Measurements from ENCODE around the gene P2RX4. TPM values are rescaled to one million over a fixed set of nuclear protein-coding genes. Genes with fewer than 3 reads are reported as not detected.

The P2RX4 gene
- polyA plus RNA-seq, 3 donors = 61.8 to 87.7 (median 74.7) TPM

- DNase-seq = no peak
- H3K79me2 ChIP-seq (ENCODE audit: insufficient read depth, low read length) = peaks cover 4% of the 10 kb centered on the region
- peaks cover 43 to 85% of the 10 kb centered on the region in 2 donors for H3K36me3 ChIP-seq (replicated peaks in 1 of 2; ENCODE audit: control insufficient read depth in 1 of 2, insufficient read depth in 2 of 2, low read length in 2 of 2)
- WGBS (ENCODE audit: insufficient coverage) = 88% methylated on average over 1 of the region's 3 CpGs
- H3K9ac ChIP-seq (ENCODE audit: insufficient read depth, low read length, poor library complexity, severe bottlenecking) = no peak overlapping the region
- no peak for TF ChIP-seq CTCF (IDR thresholded peaks at IDR 0.05)
- Mint-ChIP-seq H3K27me3 (ENCODE audit: low read depth in 3 of 3) (peaks cover 0 to 1% (median 0%) of the 10 kb centered on the region in 3 donors), H3K4me1 (peaks cover 21% of the 10 kb centered on the region), H3K36me3 (peaks cover 53 to 77% of the 10 kb centered on the region in 2 donors), H3K9me3 (peaks cover 0 to 10% (median 2%) of the 10 kb centered on the region in 7 donors), H3K4me3 (no peak overlapping the region), H3K27ac (no peak overlapping the region)
- no peak overlapping the region for H3K4me3 ChIP-seq (replicated peaks in 1 of 3; ENCODE audit: low read depth in 2 of 3, low read length in 3 of 3)
- no peak overlapping the region for H3K4me2 ChIP-seq (replicated peaks; ENCODE audit: extremely low read depth, low read length, poor library complexity, severe bottlenecking)
- no peak overlapping the region for H3K27ac ChIP-seq (ENCODE audit: low read depth in 1 of 2, low read length in 2 of 2)
- H3K9me3 ChIP-seq (replicated peaks in 1 of 2; ENCODE audit: control insufficient read depth in 1 of 2, insufficient read depth in 1 of 2, low read length in 2 of 2) = peaks cover 0 to 7% of the 10 kb centered on the region in 2 donors
- intact Hi-C loops (cut with micrococcal nuclease) = no loop called here
- no peaks in the 10 kb centered on the region for H3K27me3 ChIP-seq (ENCODE audit: control insufficient read depth in 2 of 2, insufficient read depth in 2 of 2, low read length in 2 of 2)
- peaks cover 23 to 24% of the 10 kb centered on the region in 2 donors for H3K4me1 ChIP-seq (ENCODE audit: control insufficient read depth in 1 of 2, insufficient read depth in 2 of 2, low read length in 2 of 2)
- no peaks in the 10 kb centered on the region for H4K20me1 ChIP-seq (ENCODE audit: insufficient read depth, low read length)
- no peak overlapping the region for H2AFZ ChIP-seq (ENCODE audit: insufficient read depth, low read depth, low read length, poor library complexity, severe bottlenecking)
Observed at GRCh38 chr12:121182222-121182893, 27.6 kb upstream of the P2RX4 start.

GRCh38 chr12:121184425-121184824 lies 25.5 kb upstream of the P2RX4 start:
- peaks cover 35 to 69% of the 10 kb centered on the region in 2 donors for H3K36me3 ChIP-seq (replicated peaks in 1 of 2; ENCODE audit: control insufficient read depth in 1 of 2, insufficient read depth in 2 of 2, low read length in 2 of 2)
- intact Hi-C loops (cut with micrococcal nuclease) = no loop called here
- H3K27me3 ChIP-seq (ENCODE audit: control insufficient read depth in 2 of 2, insufficient read depth in 2 of 2, low read length in 2 of 2) = no peaks in the 10 kb centered on the region
- no peak for TF ChIP-seq CTCF (IDR thresholded peaks at IDR 0.05)
- no peak overlapping the region for H3K4me3 ChIP-seq (replicated peaks in 1 of 3; ENCODE audit: low read depth in 2 of 3, low read length in 3 of 3)
- H3K27me3 Mint-ChIP-seq (ENCODE audit: low read depth in 3 of 3) = peaks cover 0 to 1% (median 0%) of the 10 kb centered on the region in 3 donors
- 94% methylated on average over 15 of the region's 15 CpGs for WGBS (ENCODE audit: insufficient coverage)
- peaks cover 22 to 25% of the 10 kb centered on the region in 2 donors for H3K4me1 ChIP-seq (ENCODE audit: control insufficient read depth in 1 of 2, insufficient read depth in 2 of 2, low read length in 2 of 2)
- peaks cover 47 to 69% of the 10 kb centered on the region in 2 donors for H3K36me3 Mint-ChIP-seq
- peaks cover 0 to 7% of the 10 kb centered on the region in 2 donors for H3K9me3 ChIP-seq (replicated peaks in 1 of 2; ENCODE audit: control insufficient read depth in 1 of 2, insufficient read depth in 1 of 2, low read length in 2 of 2)
- no peak overlapping the region for H3K4me3 Mint-ChIP-seq
- H3K4me1 Mint-ChIP-seq = peaks cover 22% of the 10 kb centered on the region
- no peak overlapping the region for H2AFZ ChIP-seq (ENCODE audit: insufficient read depth, low read depth, low read length, poor library complexity, severe bottlenecking)
- peaks cover 4% of the 10 kb centered on the region for H3K79me2 ChIP-seq (ENCODE audit: insufficient read depth, low read length)
- no peak overlapping the region for H3K9ac ChIP-seq (ENCODE audit: insufficient read depth, low read length, poor library complexity, severe bottlenecking)
- H3K4me2 ChIP-seq (replicated peaks; ENCODE audit: extremely low read depth, low read length, poor library complexity, severe bottlenecking) = no peak overlapping the region
- no peaks in the 10 kb centered on the region for H4K20me1 ChIP-seq (ENCODE audit: insufficient read depth, low read length)
- peak overlapping the region; percentile 11 to 93 (median 91) for H3K27ac Mint-ChIP-seq
- peaks cover 0 to 10% (median 2%) of the 10 kb centered on the region in 7 donors for H3K9me3 Mint-ChIP-seq
- no peak for DNase-seq
- H3K27ac ChIP-seq (ENCODE audit: low read depth in 1 of 2, low read length in 2 of 2) = peak overlapping the region; percentile 74 to 86
